NB4 (cell line): Measurements from ENCODE around the gene SV2A.
A peak's percentile ranks its signal among the peaks of the same experiment; 100 is the strongest.
"Not testable (repeated sequence)": the region's sequence is repeated elsewhere in the genome, so short reads cannot be mapped to it uniquely, and the experiment has no call there.

Experiments used
- DNase-seq: peaks from one replicate; pipeline ENCODE4 v3.0.0; 2010; ENCODE audit warnings: low read depth
- H3K4me3 ChIP-seq: one replicate; pipeline ENCODE4 v1.5.1; 2011; ENCODE audit warnings: mild to moderate bottlenecking, low read depth, low read length, moderate library complexity
- MAX ChIP-seq: IDR thresholded peaks from 2 replicates; pipeline ENCODE4 v1.6.1; 2011; ENCODE audit warnings: low read depth, low read length
- MYC ChIP-seq: IDR thresholded peaks from 2 replicates; pipeline ENCODE4 v1.6.1; 2011; ENCODE audit warnings: low read depth, low read length
- POLR2A ChIP-seq: IDR thresholded peaks from 2 replicates; pipeline ENCODE4 v1.6.1; 2011; ENCODE audit warnings: mild to moderate bottlenecking; ENCODE audit not compliant: insufficient read length; ENCODE audit errors: extremely low read depth
- TF ChIP-seq, protein P1 (sequence below): IDR thresholded peaks from one replicate; pipeline ENCODE4 v1.5.1; 2012; ENCODE audit warnings: low read depth, low read length

Gene SV2A

DNA sequence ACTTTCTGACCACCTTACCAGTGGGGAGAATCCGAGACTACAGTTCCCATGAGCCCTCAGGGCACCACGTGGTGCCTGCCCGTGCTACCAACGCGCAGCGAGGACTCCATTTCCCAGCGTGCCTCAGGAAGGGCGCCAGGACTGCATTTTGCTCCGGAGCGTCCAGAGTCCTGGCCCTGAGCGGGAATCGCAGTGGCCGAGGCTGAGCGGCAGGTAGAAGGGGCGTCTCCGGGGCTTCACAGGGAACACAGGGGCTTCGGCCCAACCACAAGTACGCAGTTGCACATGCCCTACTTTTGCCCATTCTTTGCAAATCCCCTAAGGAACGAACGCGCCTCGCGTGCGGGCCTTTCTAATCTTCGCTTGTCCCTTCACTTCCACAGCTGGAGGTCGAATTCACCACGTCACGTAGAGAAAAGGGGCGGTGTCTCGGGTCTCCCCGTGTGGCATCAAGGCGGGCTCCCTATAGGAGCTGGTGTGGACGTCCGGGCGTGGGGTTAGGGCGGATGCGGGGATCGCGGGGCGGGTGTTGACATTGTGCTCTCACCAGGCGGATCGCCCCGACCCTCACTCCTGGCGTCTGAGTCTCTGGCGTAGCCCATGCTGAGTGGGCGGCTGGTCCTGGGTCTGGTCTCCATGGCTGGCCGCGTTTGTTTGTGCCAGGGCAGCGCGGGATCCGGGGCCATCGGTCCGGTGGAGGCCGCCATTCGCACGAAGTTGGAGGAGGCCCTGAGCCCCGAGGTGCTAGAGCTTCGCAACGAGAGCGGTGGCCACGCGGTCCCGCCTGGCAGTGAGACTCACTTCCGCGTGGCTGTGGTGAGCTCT, 18.0 kb downstream of the SV2A start, which contains the start of gene BOLA1:
Gene BOLA1 (plus strand): TSS at position 109 of the 825 bp plus-strand sequence. CDS start 492 bp downstream, at position 601.
- peak within 1 kb of the TSS; percentile 45 for H3K4me3 ChIP-seq
- peak; percentile 82 for DNase-seq
- TF ChIP-seq MAX: peak; percentile 93
- TF ChIP-seq, protein P1, sequence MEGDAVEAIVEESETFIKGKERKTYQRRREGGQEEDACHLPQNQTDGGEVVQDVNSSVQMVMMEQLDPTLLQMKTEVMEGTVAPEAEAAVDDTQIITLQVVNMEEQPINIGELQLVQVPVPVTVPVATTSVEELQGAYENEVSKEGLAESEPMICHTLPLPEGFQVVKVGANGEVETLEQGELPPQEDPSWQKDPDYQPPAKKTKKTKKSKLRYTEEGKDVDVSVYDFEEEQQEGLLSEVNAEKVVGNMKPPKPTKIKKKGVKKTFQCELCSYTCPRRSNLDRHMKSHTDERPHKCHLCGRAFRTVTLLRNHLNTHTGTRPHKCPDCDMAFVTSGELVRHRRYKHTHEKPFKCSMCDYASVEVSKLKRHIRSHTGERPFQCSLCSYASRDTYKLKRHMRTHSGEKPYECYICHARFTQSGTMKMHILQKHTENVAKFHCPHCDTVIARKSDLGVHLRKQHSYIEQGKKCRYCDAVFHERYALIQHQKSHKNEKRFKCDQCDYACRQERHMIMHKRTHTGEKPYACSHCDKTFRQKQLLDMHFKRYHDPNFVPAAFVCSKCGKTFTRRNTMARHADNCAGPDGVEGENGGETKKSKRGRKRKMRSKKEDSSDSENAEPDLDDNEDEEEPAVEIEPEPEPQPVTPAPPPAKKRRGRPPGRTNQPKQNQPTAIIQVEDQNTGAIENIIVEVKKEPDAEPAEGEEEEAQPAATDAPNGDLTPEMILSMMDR: no peak
- TF ChIP-seq MYC: no peak

DNA sequence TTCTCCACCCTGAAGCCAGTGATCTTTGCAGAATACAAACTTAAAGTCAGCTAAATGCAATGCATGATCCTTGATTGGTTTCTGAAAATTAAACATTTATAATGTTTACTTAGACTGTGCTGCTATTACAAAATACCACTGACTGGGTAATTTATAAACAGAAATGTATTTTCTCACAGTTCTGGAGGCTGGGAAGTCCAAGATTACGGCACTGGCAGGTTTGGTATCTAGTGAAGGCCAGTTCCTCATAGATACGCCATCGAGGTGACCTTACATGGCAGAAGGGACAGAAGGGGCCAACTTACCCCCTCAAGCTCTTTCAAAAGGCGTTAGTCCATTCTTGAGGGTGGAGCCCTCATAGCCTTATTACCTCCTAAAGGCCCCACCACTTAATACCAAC, 21.1 kb downstream of the SV2A start:
- no peak for DNase-seq
- TF ChIP-seq POLR2A (no peak), MAX (no peak)
- TF ChIP-seq, protein P1: no peak
- no peak overlapping the region for H3K4me3 ChIP-seq

DNA sequence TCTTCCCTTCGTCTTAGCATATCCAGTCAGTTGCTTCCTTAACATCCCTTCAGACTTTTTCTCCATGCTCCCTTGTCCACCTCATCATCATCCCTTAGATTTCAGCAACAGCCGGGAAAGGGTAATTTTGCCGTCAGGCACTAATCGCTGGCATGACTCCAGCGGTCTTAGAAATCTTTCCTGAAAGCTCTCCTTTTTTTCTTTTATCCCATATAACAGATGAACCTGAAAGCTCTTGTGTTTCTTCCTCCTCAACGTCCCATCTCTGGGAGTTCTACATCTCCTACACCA, 28.7 kb downstream of the SV2A start:
- DNase-seq: no peak
- H3K4me3 ChIP-seq: peak overlapping the region; percentile 72
- TF ChIP-seq POLR2A (no peak), MYC (no peak), MAX (no peak)
- TF ChIP-seq, protein P1: no peak

DNA sequence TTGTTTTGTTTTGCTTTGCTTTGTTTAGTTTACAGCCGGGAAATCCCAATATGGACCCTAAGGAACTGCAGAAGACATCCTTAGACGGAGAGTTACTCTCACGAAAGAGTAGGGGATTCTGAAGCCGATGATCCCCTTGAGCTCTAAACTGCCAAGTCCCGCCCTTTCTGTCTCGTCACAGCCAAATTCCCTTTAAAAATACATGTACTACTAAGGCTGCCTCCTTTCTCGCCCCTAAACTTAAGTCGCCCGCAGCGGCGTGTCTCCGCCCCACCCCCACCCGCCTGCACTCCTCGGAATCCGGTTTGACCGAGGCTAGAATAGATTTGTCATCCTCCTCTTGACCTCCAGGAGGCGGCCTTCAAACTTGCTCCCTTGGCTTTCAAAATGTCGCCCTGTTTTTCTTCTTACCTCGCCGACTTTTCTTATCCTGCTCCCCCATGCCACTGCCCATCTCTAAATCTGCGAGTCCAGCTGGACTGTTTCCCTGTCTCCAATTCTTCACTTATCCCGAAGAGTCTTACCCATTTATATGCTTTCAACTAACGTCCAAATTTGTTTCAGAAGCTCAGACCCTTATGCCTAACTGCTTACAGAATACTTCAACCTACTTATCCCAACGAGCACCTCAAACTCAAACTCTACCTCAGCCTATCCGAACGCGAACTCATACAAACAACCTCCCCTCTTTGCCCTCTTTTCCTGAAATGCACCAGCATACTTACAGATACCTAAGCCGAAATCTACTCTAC, 29.2 kb downstream of the SV2A start:
- H3K4me3 ChIP-seq: peak overlapping the region; percentile 72
- peak; percentile 95 for DNase-seq
- TF ChIP-seq MYC: peak; percentile 73
- TF ChIP-seq MAX: peak; percentile 64
- TF ChIP-seq POLR2A: peak; percentile 11
- TF ChIP-seq, protein P1: peak; percentile 41

DNA sequence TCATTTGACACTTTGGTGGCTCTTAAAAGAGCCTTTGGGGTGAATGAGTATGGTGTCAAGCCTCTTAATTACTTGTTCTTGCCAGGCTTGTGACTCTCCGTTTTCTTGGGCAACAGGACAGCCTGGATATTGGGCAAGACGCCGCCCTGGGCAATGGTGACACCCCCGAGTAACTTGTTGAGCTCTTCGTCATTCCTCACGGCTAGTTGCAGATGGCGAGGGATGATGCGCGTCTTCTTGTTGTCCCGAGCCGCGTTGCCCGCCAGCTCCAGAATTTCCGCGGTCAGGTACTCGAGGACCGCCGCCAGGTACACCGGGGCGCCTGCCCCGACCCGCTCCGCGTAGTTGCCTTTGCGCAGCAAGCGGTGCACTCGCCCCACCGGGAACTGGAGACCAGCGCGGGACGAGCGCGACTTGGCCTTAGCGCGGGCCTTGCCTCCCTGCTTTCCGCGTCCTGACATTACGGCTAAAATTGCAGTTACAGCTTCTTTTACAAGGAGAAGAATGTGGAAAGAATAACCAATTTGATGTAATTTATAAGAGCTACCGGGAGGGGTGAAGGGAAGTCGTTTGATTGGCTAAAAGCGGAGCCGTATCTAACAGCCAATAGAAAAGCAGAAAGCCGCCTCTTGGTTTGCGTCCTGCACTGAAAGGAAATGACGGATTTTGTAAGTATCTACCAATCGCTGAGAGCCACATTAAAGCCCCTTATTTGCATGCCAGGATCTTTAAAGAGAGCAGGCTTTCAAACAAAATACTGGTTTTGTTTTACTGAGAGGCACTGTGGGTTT, 30.0 kb downstream of the SV2A start:
- TF ChIP-seq MAX (no peak), POLR2A (peak; percentile 83), MYC (peak; percentile 55; the same call in 1 of the 2 replicates)
- TF ChIP-seq, protein P1: no peak
- DNase-seq: peak; percentile 97
- H3K4me3 ChIP-seq: peak overlapping the region; percentile 83

DNA sequence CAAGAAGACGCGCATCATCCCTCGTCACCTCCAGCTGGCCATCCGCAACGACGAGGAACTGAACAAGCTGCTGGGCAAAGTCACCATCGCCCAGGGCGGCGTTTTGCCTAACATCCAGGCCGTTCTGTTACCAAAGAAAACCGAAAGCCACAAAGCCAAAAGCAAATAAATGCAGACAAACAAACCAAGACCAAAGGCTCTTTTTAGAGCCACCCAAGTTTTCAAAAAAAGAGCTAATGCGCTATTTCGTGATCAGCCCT, 30.5 kb downstream of the SV2A start:
- peak overlapping the region; percentile 83 for H3K4me3 ChIP-seq
- not testable (repeated sequence) for DNase-seq
